SIG-M5 treated with dmso at 0.1 percent for 504 hours (cell line): ENCODE results near the gene FBXO42.

Experiments
- DNase-seq: peaks from one replicate; lab custom pipeline; 2025; ENCODE audit not compliant: unreplicated experiment; lab: John Stamatoyannopoulos, UW

Gene FBXO42

DNA sequence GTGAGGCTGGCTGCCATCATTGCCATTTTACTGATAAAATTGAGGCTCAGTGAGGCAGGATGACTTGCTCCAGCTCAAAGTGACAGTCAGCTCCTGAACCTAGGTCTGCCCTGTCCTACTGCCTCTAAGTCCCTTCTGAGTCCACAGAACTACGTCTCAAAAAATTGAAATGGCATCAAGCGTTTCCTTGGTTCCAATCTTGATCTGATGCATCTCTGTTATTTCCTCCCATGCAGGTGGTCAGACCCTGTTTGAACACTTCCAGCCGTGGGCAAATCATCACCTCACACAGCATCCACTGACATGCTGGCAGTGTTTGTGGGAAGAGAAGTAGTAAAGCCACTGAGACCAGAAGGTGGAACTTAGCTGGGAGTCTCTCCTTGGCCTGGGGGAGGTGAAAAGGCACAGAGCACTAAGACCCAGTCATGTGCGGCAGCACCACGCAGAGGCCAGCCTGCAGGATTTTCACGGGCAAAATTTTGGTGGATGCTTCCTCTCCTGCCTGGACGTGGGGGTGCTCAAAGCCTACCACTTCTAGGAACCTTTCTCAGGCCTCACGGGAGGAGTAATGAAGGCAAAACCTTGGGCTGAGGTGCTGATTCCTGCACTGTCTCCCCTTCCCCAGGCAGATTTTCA lies 107.5 kb downstream of the FBXO42 start:
- no peak for DNase-seq

DNA sequence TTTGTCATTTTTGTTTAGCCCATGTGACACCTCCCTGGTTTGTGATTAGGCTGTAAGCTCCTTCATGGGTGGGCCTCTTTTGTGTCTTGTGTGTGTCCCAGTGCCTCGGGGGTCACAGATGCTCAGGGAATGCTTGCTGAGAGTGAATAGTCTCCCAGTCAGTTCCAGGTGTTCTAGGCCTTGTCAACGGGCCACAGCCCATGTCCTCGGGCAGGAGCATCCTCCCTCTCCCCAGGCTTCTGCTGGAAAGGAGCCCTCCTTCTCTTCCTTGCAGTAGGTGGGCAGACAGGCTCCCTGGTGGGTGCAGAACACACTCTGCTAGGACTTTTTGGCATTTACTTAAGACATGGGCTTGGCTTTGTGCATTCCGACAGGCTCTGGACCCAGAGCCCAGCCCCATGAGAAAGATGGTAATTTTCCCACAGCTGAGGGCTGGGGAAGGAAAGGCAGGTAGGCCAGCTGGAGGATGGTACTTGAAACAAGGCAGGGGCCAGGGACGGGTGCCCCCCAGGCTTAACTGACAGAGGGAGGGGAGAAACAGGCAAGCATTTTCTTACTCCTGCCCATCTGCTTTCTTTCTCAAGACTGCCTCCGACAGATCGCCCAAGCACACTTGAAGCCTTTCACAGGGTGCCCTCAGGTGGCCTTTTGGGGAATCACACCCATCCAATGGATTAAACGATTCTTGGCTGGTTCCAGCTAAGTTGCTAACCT lies 108.2 kb downstream of the FBXO42 start:
- DNase-seq, result peak; percentile 65

- no peak for DNase-seq
These were observed 109.1 kb downstream of the FBXO42 start for GRCh38 chr1:16243215-16243610.

GRCh38 chr1:16242556-16243214 lies 109.6 kb downstream of the FBXO42 start:
- DNase-seq, result no peak

DNA sequence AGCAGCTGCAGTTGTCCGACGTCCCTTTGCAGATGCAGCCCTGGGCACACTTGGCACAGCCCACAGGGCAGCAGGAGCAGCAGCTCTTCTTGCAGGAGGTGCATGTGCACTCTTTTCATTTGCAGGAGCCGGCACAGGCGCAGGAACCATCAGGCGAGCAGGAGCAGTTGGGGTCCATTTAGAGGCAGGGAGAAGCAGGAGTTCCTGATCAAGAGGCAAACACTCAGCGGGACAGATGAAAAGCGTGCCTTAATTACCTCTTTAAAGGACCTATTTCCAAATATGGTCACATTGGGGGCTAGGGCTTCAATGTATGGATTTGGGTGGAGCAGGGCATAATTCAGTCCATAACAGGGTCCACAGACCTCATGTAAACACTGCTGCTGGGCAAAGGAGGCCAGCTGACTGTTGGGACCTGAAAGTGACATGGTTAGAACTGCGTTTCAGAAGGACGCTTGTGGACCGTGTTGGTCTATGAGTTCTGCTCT lies 111.0 kb downstream of the FBXO42 start:
- no peak for DNase-seq

- DNase-seq, result no peak
These were observed 112.2 kb downstream of the FBXO42 start for GRCh38 chr1:16239972-16240491.

DNA sequence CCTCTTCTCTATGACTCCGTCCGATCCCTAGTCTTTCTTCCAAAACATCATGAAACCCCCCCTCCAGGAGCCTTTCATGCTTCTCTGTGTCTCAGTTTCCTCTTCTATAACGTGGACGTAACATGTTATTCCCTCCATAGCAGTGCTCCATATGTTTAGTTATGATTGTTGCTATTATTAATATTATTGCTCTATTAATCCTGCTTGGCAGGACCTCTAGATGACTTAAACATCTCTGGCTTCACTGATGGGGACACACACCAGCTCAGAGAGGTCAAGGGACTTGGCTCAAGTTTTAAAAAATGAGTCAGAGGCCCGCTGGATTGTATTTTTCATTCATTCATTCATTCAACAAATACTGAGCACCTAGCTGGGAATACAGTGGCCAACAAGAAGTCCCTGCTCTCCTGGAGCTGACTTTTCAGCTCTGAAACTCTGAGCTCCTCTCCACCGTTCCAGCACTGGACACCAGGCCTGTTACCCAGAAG lies 114.9 kb downstream of the FBXO42 start:
- DNase-seq, result no peak

DNA sequence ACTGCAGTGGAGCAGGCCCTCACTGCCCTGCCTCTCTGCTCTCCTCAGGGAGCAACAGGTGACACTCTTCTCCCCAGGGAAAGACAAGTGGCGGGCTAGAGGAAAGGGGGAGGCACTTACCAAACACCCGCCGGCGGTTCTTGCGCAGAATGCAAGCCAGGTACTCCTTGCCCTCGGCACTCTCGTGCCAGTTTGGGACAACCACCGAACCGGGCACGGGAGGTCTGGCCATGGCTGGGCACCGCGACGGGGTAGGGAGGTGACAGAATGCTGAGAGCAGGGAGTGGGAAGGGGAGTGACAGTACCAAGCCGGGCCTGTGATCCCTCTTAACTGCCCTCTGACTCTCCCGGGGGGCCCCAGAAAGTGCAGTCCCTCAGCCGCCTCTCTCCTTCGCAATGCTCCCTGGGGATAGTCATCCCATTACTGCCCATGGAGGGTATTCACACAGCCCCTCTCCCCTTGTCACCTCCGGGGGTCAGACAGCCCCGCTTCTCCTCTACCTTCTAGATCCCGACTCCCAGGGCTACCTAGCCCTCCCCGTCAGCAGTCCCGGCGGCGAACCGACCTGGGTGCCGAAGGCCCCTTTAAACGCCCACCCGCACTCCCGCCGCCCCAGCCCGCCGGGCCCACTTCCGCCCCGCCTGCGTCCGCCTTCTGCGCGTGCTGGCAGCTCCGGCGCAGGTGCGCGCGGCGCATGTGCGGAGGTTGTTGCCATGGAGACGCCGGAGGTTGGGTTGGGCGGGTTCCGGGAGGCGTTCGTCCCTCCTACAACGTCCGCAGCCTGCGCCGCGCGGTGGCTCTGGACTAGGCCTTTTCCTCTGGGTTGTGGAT lies 115.6 kb downstream of the FBXO42 start, which contains the start of gene CPLANE2:
Gene CPLANE2 (minus strand): TSS at position 673 of the 832 bp plus-strand sequence. CDS start 441 bp downstream, at position 232.
- DNase-seq, result peak; percentile 84

GRCh38 chr1:16235944-16236510 lies 116.3 kb downstream of the FBXO42 start:
- DNase-seq, result peak; percentile 41

DNA sequence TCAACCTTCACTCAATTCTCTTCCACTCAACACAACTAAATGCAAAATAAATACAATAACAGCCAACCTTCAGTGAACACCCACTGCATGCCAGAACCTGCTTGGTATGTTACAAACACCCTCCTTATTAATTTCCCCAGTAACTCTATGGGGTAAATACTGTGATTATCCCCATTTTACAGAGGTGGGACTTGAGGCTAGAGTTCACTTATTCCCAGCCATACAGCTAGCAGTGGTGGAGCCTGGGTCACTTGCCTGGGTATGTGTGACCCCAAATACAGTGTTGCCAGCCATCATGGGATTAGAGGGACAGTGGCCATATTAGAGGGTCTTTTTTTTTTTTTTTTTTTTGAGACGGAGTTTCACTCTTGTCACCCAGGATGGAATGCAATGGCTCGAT lies 116.9 kb downstream of the FBXO42 start:
- no peak for DNase-seq

DNA sequence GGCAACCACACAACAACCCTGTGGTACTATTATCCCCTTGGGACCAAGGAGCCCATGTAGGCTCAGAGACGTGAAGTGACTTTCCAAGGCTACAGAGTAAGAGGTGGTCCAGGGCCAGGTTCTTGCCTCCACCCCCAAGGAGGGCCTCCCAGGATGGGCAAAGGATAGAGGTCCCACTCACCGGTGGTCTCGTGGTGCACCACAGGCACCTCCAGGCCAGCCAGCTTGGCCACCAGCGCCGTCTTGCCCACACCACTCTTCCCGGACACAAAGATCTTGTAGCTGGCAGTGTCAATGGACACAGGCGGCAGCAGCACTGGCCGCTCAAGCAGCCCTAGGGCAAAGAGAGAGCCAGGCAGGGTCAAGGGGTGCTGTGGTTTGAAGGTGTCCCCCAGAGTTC lies 118.8 kb downstream of the FBXO42 start:
- DNase-seq, result no peak

- no peak for DNase-seq
These were observed 120.0 kb downstream of the FBXO42 start for GRCh38 chr1:16232316-16232710.

- DNase-seq, result no peak
These were observed 120.7 kb downstream of the FBXO42 start for GRCh38 chr1:16231331-16232315.

- DNase-seq, result no peak
These were observed 121.5 kb downstream of the FBXO42 start for GRCh38 chr1:16230744-16231143.

DNA sequence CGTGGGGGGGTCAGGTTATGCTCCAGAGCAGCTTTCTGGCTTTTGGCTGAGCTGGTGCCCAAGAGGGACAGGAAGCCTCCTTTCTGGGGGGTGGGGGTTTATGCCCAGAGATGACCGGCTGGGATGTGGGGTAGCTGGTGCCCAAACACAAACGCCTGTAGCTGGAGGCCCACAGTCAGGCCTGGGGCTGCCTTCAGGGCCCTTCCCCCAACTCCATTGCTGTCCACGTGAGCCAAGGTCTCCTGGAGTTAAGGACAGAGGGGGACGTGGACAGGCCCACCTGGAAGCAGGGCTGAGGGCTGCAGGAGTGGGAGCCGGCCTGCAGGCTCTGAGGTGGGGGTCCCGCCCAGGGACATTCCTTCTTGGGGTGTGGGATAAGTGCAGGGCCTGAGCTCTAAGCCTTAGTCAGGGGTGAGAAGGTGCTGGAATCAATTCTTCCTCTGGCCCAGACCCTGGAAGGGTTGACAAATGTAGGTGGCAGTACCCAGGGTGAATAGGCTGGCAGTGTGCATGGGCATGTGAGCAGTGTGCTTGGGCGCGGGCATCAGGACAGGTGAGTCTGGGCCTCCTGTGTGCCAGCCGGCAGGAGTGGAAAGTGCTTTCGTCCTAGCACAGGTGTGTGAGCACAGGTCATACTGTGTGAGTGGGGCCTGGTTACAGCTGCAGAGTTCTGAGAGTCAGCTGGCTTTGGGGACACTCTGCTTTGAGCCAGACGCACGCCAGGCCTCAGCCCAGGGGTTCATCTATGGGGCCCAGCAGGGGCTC lies 122.1 kb downstream of the FBXO42 start:
- DNase-seq, result no peak

GRCh38 chr1:16226490-16227179 lies 125.6 kb downstream of the FBXO42 start:
- no peak for DNase-seq

DNA sequence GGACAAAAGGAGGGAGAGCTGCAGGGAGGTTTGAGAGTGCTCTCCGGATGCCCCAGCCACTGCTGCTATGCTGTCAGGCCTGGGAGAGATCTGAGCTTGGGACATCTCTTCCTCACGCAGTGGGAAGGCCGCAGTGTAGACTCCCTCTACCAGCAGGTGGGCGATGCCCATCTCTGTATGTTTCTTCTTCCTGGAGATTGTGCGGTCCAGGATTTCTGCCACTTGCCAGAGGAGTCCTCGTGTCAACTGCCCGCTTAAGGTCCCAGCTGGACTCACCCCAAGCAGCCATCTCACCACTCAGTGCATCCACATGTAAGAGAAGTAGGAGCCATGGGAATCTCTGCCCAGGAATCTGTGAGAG lies 126.2 kb downstream of the FBXO42 start:
- no peak for DNase-seq

- no peak for DNase-seq
These were observed 127.8 kb downstream of the FBXO42 start for GRCh38 chr1:16224472-16224871.
